NCI-H1436 treated with DMSO at 0.1 percent for 48 hours (cell line): ENCODE measurements around the gene RAD18.

Experiments
- DNase-seq: peaks from one replicate; lab custom pipeline; 2025; lab: John Stamatoyannopoulos, UW

The RAD18 gene

GRCh38 chr3:8985411-8985831 lies 22.1 kb upstream of the RAD18 start:
- no peak for DNase-seq

- DNase-seq, result no peak
These were observed 21.3 kb upstream of the RAD18 start for GRCh38 chr3:8984526-8984925.

- no peak for DNase-seq
These were observed 20.8 kb upstream of the RAD18 start for GRCh38 chr3:8984081-8984480.

- DNase-seq, result no peak
These were observed 20.3 kb upstream of the RAD18 start for GRCh38 chr3:8983591-8983990.

- no peak for DNase-seq
These were observed 19.8 kb upstream of the RAD18 start for GRCh38 chr3:8983026-8983425.

GRCh38 chr3:8982509-8982908 lies 19.2 kb upstream of the RAD18 start:
- DNase-seq, result no peak

GRCh38 chr3:8981700-8982099 lies 18.4 kb upstream of the RAD18 start:
- DNase-seq, result no peak

GRCh38 chr3:8981296-8981695 lies 18.0 kb upstream of the RAD18 start:
- DNase-seq, result no peak

GRCh38 chr3:8980756-8981257 lies 17.5 kb upstream of the RAD18 start:
- DNase-seq, result no peak

- DNase-seq, result no peak
These were observed 16.0 kb upstream of the RAD18 start for GRCh38 chr3:8979262-8979661.

- DNase-seq, result no peak
These were observed 15.3 kb upstream of the RAD18 start for GRCh38 chr3:8978551-8978950.

GRCh38 chr3:8976540-8977182 lies 13.4 kb upstream of the RAD18 start:
- DNase-seq, result no peak

GRCh38 chr3:8975081-8976020 lies 12.1 kb upstream of the RAD18 start:
- DNase-seq, result no peak

GRCh38 chr3:8974458-8974857 lies 11.2 kb upstream of the RAD18 start:
- no peak for DNase-seq

- DNase-seq, result no peak
These were observed 9.4 kb upstream of the RAD18 start for GRCh38 chr3:8972639-8973038.

- DNase-seq, result no peak
These were observed 7.8 kb upstream of the RAD18 start for GRCh38 chr3:8970971-8971589.

- no peak for DNase-seq
These were observed 6.0 kb upstream of the RAD18 start for GRCh38 chr3:8969241-8969640.

GRCh38 chr3:8968375-8968882 lies 5.2 kb upstream of the RAD18 start:
- DNase-seq, result no peak

GRCh38 chr3:8967553-8967952 lies 4.3 kb upstream of the RAD18 start:
- no peak for DNase-seq

- no peak for DNase-seq
These were observed 3.6 kb upstream of the RAD18 start for GRCh38 chr3:8966820-8967348.

GRCh38 chr3:8966150-8966819 lies 3.0 kb upstream of the RAD18 start:
- DNase-seq, result no peak
